ENCODE measurements around the gene PPAT.

The PPAT gene

DNA sequence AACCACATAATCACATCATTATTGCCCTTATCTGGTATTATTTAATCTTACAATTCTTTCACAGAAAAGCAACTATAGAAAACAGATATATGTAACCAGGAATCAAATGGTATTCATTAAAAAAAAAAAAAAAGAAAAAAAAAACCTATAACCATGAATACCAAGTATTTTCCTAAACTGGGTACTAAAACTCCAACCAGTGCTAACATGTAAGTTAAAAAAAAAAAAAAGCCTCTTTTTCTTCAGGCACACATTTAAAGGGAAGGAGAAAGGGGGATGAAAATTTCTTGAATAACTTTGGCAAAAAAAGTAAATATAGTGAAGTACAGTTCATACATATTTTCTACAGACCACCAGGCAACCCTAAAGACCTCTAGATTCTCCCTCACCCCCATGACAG is 2.1 kb downstream of the PPAT start:
- no peak for DNase-seq

DNA sequence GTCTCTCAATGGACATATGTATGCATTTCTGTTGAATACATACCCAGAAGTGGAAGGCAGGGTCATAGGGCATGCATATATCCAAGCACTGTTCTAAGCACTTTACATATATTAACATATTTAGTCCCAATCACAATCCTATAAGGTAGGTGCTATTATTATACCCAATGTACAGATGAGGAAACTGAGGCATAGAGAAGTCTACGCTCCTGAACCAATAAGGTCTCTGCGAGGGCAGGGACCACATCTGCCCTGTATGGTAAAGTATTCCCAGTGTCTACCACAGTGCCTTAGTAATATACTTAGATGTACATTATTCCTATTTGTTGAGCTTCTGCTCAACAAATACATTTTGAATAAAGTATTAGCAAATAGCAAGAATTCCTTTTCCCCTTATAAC is 5.2 kb downstream of the PPAT start:
- DNase-seq = no peak

DNA sequence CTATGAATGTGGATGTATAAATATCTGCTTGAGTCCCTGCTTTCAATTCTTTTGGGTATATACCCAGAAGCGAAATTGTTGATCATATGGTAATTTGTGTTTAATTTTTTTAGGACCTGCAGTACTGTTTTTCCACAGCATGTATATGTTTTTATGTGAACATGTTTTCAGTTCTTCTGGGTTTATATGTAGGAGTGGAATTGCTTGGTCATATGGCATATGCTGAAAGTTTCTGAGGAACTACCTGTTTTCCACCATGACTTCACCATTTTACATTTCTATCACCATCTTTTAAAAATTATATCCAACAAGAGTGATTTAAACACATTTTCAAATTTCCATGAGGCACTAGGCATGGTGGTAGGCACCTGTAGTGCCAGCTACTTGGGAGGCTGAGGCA is 8.2 kb downstream of the PPAT start:
- DNase-seq = no peak

DNA sequence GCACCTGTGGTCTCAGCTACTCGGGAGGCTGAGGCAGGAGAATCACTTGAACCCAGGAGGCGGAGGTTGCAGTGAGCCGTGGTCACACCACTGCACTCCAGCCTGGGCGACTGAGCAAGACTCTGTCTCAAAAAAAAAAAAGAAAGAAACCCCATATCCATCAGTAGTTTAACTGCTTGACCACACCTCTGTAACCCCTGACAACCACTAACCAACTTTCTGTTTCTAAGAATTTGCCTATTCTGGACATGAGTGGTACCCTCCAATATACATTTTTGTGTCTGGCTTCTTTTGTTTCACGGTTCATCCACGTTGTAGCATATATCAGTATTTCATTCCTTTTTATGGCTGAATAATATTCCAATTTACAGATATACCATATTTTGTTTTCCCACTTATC is 9.1 kb downstream of the PPAT start:
- no peak for DNase-seq

DNA sequence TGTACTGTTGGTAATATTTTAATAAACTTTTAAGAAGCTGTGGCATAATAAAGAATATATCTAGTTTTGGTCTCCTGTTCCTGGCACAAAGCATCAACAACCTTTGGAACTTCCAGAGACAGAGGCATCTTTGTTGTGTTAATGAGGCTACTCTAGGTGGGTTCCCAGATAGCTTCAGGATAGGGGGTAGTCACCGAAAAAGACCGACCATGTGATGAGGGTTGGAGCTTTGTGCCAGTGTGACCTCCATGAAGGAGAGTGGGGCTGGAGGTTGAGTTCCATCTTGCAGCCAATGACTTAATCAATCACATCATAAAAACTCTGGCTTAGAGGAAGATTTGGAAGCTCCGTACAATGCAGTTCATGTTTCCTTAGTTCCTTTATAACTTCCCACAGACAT is 9.9 kb downstream of the PPAT start:
- DNase-seq = no peak

DNA sequence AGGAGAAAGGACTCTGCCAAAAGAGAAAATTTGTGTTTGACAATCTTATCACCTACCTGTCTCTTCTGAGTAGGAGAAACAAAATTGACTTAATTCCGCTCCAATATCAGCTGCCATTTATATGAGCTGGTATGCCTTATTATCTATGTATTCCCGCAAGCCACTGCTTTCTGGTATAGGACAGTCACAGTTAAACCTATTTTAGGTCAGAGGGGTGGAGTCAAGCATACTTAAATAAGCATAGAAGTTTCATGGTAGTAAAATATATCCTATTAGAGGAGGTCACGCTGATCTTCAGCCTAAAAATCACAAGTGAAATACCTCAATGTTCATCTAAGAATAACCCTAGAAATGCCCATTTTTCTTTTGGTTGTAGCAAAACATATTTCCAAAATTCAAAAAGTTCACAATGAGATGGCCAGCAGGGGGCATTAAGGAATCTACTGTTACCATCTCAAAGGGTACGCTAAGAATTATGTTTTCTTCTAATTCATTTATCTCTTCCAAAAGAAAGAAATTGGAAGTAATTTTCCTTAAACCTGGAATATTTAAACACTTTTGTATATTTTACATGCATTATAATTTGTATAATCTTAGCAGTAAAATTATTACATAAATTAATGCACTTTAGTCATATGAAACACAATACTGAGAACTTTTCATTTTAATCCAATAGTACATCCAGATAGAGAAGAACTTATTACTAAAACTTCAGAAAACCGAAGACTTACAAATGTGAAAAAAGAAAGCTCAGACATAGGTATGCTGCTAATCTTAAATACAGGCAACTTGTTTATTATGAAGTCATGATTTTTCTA is 10.5 kb downstream of the PPAT start:
- peak; percentile 36 for DNase-seq

DNA sequence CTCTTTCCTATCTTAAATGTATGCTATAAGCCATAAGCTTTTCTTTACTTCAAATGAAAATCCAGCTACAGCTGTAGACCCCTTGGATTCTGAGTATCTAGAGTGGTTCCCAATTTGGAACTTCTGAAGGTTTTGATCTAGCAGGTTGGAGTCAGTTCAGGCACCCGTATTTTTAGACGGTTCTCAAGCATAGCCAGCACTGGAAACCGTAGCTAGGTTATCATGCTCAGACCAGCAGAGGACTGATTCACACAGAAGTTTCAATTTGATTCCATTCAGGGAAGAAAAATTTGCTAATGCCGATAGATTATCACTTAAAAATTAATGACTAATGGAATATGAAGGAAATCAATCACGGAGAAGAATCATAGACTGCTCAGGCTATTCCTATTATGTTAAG is 11.2 kb downstream of the PPAT start:
- DNase-seq = no peak

DNA sequence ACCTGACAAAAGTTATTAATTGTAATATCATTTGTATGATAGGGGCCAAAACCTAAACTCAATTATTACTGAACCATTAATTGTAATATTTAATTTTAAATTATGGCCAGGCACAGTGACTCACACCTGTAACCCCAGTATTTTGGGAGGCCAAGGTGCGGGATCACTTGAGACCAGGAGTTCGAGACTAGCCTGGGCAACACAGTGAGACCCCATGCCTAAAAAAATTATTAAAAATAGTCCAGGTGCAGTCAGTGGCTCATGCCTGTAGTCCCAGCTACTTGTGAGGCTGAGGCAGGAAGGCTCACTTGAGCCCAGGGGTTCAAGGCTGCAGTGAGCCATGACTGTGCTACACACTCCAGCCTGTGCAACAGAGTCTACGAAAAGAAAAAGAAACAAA is 18.0 kb downstream of the PPAT start:
- no peak for DNase-seq

DNA sequence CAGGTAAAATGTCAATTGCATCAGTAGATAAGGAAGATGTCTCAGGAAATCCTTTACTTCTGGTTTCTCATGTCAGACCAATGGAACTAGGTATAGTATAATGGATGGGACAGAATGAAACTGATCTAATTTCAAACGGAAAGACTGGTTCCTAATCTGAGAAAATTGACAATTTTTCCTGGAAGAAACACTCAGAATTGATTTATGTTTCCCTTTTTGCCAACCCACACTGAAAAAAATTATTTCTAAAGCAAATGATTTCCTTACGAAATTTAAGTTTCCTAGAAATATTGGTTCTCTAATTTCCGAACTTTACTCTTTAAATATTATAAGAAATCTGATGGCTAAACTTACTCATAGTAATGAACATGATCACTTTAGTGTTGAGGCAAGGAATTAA is 19.1 kb downstream of the PPAT start:
- DNase-seq = no peak

DNA sequence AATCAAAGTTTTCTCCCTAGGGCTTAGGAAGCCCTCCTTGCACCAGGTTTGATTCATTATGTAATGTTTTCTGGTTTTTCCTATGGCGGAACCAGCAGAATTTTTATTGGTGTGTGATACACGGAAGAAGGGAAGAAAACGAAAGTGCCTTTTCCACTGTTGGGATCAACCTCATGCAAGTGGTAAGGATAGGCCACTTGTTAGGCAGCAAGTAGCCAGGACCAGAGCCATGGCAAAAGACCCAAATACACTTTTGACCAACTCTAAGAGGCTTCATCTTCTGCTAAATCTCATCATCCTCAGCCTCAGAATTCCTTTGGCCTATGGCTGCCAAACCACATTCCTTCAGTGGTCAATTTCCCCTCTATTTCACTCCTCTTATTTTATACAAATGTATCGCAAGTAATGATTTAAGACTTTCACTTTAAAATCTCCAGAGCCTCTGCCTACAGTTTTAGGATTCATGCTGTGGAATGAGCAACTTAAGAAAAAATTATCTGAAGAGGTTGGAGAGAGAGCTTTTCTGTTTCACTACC is 21.2 kb downstream of the PPAT start:
- no peak for DNase-seq

DNA sequence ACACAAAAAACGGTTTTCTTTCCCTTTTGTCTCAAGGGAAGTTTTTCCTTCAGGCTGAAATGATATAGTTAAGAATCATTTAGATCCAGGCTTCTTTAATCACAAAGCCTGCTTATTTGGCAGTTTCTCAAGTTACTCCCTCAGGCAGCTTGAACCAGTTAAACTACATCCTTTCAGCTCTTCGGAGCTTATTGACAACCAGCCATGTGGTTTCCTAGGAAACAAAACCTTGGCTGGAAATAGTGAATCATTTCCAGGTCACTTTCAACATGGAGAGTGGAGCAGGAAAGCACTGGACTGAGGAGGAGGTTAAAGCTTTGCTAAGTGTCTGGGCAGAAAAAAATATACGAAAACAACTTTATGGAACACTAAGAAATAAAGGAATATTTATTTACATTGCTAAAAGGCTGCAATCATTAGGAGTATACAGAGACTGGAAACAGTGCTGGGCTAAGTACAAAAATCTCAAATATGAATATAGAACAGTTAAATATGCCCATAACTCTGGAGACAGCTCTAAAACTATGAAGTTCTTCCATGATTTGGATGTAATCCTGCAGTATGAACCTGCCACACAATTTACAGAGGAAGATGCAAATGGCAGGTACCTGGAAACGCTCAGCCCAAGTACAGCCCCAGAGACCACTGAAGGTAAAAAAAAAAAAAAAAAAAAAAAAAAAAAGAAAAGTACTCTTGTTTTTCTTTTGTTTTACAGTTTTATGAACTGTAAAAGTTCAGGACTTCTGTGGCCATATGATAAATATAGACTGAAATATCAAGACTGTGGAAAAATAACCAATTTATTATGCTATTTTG is 25.0 kb downstream of the PPAT start:
- no peak for DNase-seq

DNA sequence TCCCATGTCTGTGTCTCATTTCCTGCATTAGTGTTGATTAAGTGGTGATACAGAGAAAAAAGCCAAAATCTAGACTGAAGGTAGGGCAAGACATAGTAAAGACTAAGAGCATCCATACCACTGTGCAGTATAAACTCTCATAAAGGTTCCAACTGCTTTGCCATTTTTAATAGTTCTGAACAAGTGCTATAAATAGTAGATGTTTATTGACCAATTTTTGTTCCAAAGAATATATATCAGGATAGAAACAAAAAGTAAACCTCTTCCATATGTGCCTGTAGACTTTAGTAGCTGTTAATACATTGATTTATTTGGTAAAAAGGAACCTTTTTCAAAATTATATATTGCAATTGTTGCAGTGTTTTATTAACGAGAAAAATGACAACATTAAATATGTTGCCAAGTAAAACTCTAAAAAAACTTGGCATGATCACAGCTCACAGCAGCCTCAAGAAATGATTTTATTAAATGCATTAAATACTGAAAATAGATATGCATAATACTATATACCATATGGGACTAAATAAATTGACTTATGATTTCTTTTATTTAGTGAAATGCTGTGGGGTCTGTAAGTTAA is 25.8 kb downstream of the PPAT start:
- DNase-seq = no peak

DNA sequence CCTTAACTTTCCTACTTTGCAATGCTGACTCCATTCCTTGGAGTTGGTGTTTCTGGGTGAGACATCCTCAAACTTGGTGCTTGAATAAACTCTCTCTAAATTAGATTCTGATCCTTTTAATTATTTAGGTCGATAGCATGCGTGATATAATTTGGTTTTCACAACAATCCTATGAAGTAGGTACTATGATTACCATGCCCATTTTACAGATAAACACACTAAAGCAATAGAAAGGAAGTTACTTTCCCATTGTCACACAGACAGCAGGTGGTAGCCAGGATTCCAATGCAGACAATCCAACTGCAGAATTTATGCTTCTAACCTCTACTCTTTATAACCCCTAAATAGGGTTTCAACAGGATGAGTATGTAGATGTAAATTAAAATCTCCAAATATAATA is 26.4 kb downstream of the PPAT start:
- DNase-seq = no peak

DNA sequence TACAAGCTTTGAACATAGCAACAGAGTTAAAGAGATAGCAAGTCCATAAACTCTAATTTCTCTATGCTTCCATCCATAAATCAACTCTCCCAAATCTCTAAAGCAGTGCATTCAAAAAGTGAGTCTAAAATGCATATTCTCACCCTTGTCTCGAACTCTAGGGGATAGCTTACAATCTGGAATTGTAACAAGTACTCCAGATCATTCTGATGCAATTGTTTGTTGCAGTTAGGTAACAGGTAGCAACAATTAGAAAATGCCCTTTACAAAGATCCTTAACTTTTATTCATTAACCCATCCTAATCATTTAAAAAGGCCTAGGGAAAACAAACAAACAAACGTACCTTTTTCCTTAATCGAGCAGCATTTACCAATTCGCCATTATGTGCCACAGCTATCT is 29.3 kb downstream of the PPAT start:
- no peak for DNase-seq

DNA sequence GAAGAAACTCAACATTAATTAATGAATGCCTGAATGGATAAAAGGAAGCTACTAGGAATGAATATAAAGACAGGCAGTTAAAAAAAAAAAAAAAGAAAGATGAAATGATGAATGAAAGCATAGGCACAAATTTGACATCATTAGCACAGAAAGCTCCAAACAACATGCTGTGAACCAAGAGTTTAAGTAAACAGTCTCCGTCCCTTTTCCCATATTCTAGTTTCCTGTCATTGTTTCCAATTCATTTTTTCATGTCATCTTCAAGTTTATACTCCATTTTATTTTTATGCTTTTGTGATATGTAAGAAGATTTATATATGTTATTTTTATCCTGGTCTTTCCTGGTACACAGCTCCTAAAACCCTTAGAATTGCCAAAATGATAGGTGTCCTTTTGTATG is 30.4 kb downstream of the PPAT start:
- no peak for DNase-seq

DNA sequence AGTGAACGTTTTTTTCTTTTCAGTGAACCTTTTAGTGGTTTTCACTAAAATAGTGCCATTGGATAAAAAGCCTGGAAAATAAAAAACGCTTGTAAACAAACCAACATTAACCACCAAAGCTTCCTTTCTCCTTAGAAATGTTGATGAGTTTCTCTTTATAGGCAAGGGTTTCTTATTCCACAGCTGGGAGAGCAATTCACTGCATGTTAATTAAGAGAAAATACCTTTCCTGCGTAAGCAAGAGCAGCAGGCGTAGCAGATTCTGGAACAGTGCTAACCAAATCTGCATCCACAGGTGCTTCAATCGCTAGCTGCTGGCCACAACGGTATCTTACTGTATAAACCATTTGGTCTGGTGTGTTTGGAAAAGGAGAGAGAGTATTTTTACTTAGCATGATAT is 34.9 kb downstream of the PPAT start:
- DNase-seq = no peak

DNA sequence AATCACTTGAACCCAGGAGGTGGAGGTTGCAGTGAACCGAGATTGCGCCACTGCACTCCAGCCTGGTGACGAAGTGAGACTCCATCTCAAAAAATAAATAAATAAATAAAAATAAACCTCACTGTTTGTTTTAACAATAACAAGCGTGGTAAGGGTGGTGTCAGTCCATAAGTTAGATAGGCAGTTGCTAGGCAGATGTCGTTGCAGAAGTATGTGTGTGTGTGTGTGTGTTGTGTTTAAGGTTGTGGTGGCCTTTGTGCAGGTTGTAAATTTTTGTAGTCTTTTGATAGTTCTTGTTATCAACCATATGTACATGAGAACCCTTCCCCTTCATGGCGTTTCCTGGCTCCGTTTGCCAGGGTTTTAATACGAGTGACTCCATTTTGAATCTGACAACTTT is 44.1 kb downstream of the PPAT start:
- DNase-seq = no peak

DNA sequence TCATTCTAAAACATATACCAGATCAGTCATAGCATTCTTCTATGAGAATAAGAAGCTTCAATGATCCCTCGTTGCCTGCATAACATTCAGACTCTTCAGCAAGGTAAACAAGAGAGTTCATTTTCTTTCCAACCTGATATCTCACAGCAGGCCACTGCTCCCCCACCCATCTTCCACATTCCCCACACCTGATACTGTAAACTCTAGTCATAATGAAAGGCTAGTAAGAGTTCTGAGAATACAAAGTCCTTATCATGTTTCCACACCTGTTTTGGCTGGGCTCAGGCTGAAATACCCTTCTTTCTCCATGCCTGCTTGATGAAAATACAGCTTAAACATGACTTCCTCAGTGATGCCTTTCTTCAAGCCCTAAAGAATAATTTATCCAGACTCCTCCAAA is 45.9 kb downstream of the PPAT start:
- no peak for DNase-seq

DNA sequence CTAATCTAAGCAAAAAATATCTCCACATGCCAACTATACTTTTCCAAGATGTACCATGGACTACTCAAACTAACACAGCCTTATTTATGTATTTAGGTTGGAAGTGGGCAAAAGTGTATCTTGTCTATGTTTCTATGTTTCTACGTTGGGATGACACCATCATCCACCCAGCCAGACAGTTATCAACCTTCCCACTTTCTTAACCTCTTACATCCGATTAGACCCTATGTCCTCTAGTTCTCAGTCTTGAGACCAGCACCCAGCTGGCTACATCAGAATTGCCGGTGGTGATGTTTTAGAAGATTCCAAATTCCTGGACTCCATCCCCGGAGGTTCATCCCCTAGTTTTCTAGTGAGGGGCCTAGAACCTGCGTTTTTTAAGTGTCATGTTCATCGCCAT is 47.1 kb downstream of the PPAT start:
- DNase-seq = no peak

DNA sequence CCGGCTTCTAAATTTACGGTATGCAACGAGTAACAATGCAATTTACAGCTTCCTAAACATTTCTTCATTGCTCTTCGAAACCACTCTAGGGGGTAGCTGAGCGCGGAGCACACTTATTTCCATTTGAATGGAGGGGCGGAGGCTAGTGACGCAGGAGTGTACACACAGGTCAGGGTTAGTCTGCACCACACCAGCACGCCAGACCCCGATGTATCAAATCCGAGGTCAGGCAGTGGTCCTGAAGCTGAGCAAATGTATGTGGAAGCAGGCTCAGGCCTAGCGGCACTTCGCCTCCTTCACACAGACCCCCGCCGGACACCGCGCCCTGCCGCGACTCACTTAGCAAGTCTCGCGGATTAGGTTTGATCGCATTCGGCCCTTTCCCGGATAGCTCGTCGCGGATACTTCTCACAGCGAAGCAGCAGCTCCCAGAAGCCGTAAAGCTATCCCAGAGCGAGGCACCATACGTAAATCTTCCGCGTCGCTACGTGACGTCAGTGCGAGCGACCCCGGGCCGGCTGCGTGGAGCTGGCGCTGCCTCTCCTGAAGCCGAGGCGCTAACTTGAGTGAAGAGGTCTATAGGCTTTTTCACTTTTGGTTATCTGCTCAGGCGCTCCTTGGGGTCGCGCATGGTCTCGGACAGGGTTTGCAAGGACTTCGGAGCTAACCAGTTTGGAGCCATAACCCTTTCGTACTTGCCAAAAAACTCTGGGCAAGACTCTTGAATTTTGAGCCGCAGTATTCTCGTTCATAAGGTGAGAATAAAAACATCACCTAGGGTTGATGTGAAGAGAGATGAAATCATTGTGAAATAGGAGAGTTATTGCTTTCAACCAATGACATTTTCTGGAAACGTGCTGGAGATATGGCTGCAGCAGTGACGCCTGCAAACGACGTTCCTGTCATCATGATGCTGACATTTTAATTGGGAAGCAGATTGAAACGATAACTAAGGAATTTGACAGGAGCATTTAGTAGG is 48.1 kb downstream of the PPAT start, which contains the start of gene AASDH:
Gene AASDH, minus strand, starts transcription at position 469 of the 979 bp plus-strand sequence. CDS start 3,192 bp downstream, outside the sequence.
- peak; percentile 97 for DNase-seq

DNA sequence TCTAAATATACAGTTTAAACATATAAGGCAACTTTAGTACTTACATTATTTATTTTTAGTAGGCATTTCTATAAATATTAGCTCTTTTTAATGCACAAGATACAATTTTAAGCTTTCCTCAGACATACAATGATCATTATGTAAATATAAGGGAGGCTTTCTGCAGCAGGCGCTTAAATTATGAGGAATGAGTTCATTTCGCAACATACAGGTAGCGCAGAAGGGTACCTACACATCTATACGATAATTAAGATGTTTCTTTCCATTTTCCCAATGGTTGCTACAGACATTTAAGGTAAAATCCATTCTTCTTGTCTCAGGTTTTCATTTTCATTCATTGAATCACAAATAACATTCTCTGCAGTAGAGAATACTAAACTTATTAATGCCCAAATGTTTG is 49.3 kb downstream of the PPAT start:
- no peak for DNase-seq

DNA sequence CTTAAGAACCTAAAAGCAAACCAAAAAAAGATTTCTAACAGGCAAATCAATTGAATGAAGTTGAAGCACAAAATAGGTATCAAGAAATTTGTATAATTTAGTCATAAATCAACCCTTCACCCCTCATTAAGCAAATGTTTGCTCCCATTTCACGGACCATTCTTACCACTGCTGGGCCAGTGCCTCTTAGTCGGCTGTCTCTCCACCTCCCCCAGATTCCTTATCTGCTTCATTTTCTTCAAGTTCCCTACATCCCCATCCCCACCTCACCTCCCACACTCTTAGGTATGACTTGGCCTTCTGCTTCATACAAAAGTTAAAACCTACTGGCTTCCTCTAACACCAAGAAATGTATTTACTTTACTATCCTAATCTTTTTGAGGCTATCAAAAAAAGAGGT is 60.0 kb downstream of the PPAT start:
- no peak for DNase-seq
